HFFc6 (cell line): Measurements from ENCODE around the gene SNX7. TPM values are rescaled to one million over a fixed set of nuclear protein-coding genes. Genes with fewer than 3 reads are reported as not detected.

Experiments used
- DNase-seq: peaks from one replicate; pipeline ENCODE4 v3.0.0-alpha.2; 2018
- H3K27ac Mint-ChIP-seq: 2 replicates; pipeline ENCODE4 v1.8.0; 2020; ENCODE audit warnings: mild to moderate bottlenecking, mixed read lengths
- H3K27me3 Mint-ChIP-seq: 2 replicates; pipeline ENCODE4 v1.8.0; 2021; ENCODE audit warnings: mild to moderate bottlenecking, moderate library complexity, mixed read lengths; ENCODE audit not compliant: insufficient read depth
- H3K36me3 Mint-ChIP-seq: 2 replicates; pipeline ENCODE4 v1.8.0; 2021; ENCODE audit warnings: low read depth, mixed read lengths
- H3K4me1 Mint-ChIP-seq: 2 replicates; pipeline ENCODE4 v1.8.0; 2020; ENCODE audit warnings: low read depth, mixed read lengths
- H3K4me3 Mint-ChIP-seq: 2 replicates; pipeline ENCODE4 v1.8.0; 2020; ENCODE audit warnings: mild to moderate bottlenecking, moderate library complexity, mixed read lengths
- H3K9me3 Mint-ChIP-seq: 2 replicates; pipeline ENCODE4 v1.8.0; 2020; ENCODE audit warnings: mild to moderate bottlenecking, mixed read lengths
- CTCF ChIP-seq: fragments of 200-600 bp; sonication (generic); IDR thresholded peaks from 2 replicates; pipeline ENCODE4 v1.5.0; 2021; ENCODE audit warnings: antibody characterized with exemption, mild to moderate bottlenecking
- total RNA-seq, 6 experiments: library from RNA; stranded (reverse); fragmentation: NEBNext Ultra II Directional; extraction: Animal tissue kit (Norgen Biotek cat#: 25700); gene quantifications; 2 replicates in 1 of 6; 3 replicates in 5 of 6; pipeline ENCODE4 v1.2.3, GENCODE V29; 2021

SNX7 gene
- total RNA-seq, 6 experiments from 2014 or later = 26.3 to 35.2 (median 32.8) TPM

- no peaks in the 10 kb centered on the region for H3K27me3 Mint-ChIP-seq
Measured at GRCh38 chr1:98696077-98696476, 34.6 kb downstream of the SNX7 start.

DNA sequence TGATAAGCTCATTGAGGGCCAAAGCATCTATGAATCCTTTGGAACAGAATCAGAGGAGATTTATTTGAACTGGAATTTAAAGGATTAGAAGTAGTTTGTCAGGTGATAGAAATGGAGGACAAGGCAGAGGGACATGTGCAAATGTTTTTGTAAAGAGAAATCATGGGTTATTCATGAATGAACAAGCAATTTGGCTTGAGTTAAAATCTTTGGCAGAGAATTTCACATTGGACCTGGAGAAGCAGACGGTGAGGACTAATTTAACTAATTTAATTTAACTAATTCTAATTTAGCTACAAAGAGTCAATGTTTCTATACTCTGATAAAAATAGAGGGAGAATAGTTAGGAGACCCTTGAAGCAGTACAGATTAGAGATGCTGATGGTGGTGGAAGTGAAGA lies 36.3 kb downstream of the SNX7 start:
- H3K27me3 Mint-ChIP-seq = no peaks in the 10 kb centered on the region
- DNase-seq = no peak
- no peak overlapping the region for H3K4me3 Mint-ChIP-seq
- no peaks in the 10 kb centered on the region for H3K9me3 Mint-ChIP-seq
- TF ChIP-seq CTCF = no peak
- no peak overlapping the region for H3K27ac Mint-ChIP-seq
- peaks cover 5% of the 10 kb centered on the region; the same call in 1 of the 2 replicates for H3K36me3 Mint-ChIP-seq
- peaks cover 26% of the 10 kb centered on the region for H3K4me1 Mint-ChIP-seq

More at GRCh38 chr1:98696077-98696476, 34.6 kb downstream of the SNX7 start:
- no peak for TF ChIP-seq CTCF
- Mint-ChIP-seq H3K9me3 (no peaks in the 10 kb centered on the region), H3K4me1 (peaks cover 20% of the 10 kb centered on the region), H3K36me3 (peaks cover 5% of the 10 kb centered on the region; the same call in 1 of the 2 replicates), H3K4me3 (no peak overlapping the region), H3K27ac (no peak overlapping the region)
- DNase-seq = no peak

GRCh38 chr1:98698625-98699024 lies 37.1 kb downstream of the SNX7 start:
- peaks cover 34% of the 10 kb centered on the region for H3K4me1 Mint-ChIP-seq
- H3K27me3 Mint-ChIP-seq = no peaks in the 10 kb centered on the region
- H3K4me3 Mint-ChIP-seq = no peak overlapping the region
- TF ChIP-seq CTCF = no peak
- no peaks in the 10 kb centered on the region for H3K9me3 Mint-ChIP-seq
- DNase-seq = no peak
- H3K27ac Mint-ChIP-seq = no peak overlapping the region
- peaks cover 5% of the 10 kb centered on the region; the same call in 1 of the 2 replicates for H3K36me3 Mint-ChIP-seq

DNA sequence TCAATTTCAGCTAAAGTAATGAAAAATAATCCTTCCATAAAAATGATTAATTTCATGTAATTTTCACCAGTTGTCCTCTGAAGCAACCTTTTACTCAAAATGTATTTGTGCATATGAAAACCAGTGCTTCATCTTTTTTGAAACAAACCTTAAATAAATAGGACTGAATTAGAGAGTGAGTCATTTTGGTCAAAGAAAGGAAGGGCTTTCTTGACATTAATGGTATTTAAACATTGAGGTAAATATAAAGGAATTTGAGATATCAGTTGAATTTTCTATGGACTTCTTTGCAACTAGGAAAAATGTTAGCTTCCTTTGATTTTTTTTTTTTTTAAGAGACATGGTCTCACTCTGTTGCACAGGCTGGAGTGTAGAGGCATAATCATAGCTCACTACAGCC lies 38.7 kb downstream of the SNX7 start:
- Mint-ChIP-seq H3K27ac (peak overlapping the region; percentile 32; the same call in 1 of the 2 replicates), H3K36me3 (peaks cover 10% of the 10 kb centered on the region; the same call in 1 of the 2 replicates)

GRCh38 chr1:98702976-98703375 lies 41.5 kb downstream of the SNX7 start:
- H3K4me1 Mint-ChIP-seq = peaks cover 52% of the 10 kb centered on the region
- H3K4me3 Mint-ChIP-seq = peak overlapping the region; percentile 16
- H3K36me3 Mint-ChIP-seq = peaks cover 9% of the 10 kb centered on the region; the same call in 1 of the 2 replicates
- no peak for TF ChIP-seq CTCF
- peak; percentile 74 for DNase-seq
- no peaks in the 10 kb centered on the region for H3K27me3 Mint-ChIP-seq
- H3K27ac Mint-ChIP-seq = peak overlapping the region; percentile 74
- H3K9me3 Mint-ChIP-seq = no peaks in the 10 kb centered on the region

More for the DNA sequence above, 38.7 kb downstream of the SNX7 start:
- Mint-ChIP-seq H3K27me3 (no peaks in the 10 kb centered on the region), H3K4me1 (peaks cover 44% of the 10 kb centered on the region), H3K4me3 (no peak overlapping the region), H3K9me3 (no peaks in the 10 kb centered on the region)
- no peak for TF ChIP-seq CTCF
- peak; percentile 4 for DNase-seq

DNA sequence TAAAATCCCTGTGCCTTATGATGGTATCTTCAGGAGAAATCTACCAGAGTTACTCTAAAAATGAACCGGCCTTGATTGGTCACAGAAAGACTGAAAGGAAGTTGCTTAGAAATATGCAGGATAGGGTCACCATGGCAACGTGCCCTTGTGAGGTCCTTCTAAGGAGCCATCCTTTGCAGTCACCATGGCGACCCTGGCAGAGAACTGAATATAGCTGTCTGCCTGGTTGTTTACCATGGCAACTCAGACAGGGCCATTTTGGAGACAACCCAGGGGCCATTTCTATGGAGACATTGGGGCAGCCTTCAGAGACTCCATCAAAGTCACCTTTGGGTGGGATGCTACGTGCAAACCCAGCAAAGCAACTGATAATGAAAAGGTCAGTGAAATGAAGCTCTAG lies 43.0 kb downstream of the SNX7 start:
- Mint-ChIP-seq H3K4me3 (no peak overlapping the region), H3K9me3 (no peaks in the 10 kb centered on the region), H3K4me1 (peaks cover 48% of the 10 kb centered on the region), H3K27ac (no peak overlapping the region), H3K27me3 (no peaks in the 10 kb centered on the region), H3K36me3 (peaks cover 5% of the 10 kb centered on the region; the same call in 1 of the 2 replicates)
- TF ChIP-seq CTCF = no peak
- peak; percentile 27 for DNase-seq
